T-helper 2 cell treated with Interferon-gamma antibody and Interleukin-4, amounts not matched to agents 100 ng/mL and 5 ng/mL, for 36 hours (primary cell): ENCODE measurements around the gene ANKRD42. TPM values are rescaled to one million over a fixed set of nuclear protein-coding genes. Genes with fewer than 3 reads are reported as not detected.
"Not testable (repeated sequence)": the region's sequence is repeated elsewhere in the genome, so short reads cannot be mapped to it uniquely, and the experiment has no call there.

ENCODE experiments used
- intact Hi-C: fragments of 100-400 bp; cut with micrococcal nuclease; formaldehyde crosslinking; loops from one replicate; pipeline ENCODE4 v1.15.1; 2023
- total RNA-seq: library from RNA; stranded (reverse); gene quantifications from 2 replicates; pipeline ENCODE4 v1.2.3, GENCODE V29; 2022

Gene ANKRD42
- total RNA-seq, 1 donor from 2014 or later: 1.9 TPM

GRCh38 chr11:83170865-83171264 lies 22.6 kb upstream of the ANKRD42 start:
- intact Hi-C loops: loop anchor here (1.0 kb wide), 1 partner anchor 9 kb away; no protein-coding TSS in a partner anchor

- intact Hi-C loops: no loop called here
Measured at GRCh38 chr11:83172551-83172950, 21.0 kb upstream of the ANKRD42 start.

- intact Hi-C loops: loop anchor here (2.0 kb wide), 1 partner anchor 15 kb away; no protein-coding TSS in a partner anchor
Measured at GRCh38 chr11:83174008-83174407, 19.5 kb upstream of the ANKRD42 start.

GRCh38 chr11:83175815-83176214 lies 17.7 kb upstream of the ANKRD42 start:
- intact Hi-C loops: loop anchor here (2.0 kb wide), 1 partner anchor 17 kb away; no protein-coding TSS in a partner anchor

GRCh38 chr11:83181815-83182214 lies 11.7 kb upstream of the ANKRD42 start:
- intact Hi-C loops: no loop called here

GRCh38 chr11:83185767-83186166 lies 7.7 kb upstream of the ANKRD42 start:
- intact Hi-C loops: no loop called here

GRCh38 chr11:83187465-83187864 lies 6.0 kb upstream of the ANKRD42 start:
- intact Hi-C loops: no loop called here

- intact Hi-C loops: loop anchor here (5.0 kb wide), 1 partner anchor 229 kb away; no protein-coding TSS in a partner anchor
Measured at GRCh38 chr11:83191491-83191890, 2.0 kb upstream of the ANKRD42 start.

GRCh38 chr11:83191986-83192385 lies 1.5 kb upstream of the ANKRD42 start:
- intact Hi-C loops: loop anchor here (5.0 kb wide), 1 partner anchor 230 kb away; no protein-coding TSS in a partner anchor

- intact Hi-C loops: loop anchor here (1.0 to 5.0 kb wide), 5 partner anchors 36 to 291 kb away; partner anchors contain the start of genes CCDC90B and DDIAS
Measured at GRCh38 chr11:83192606-83193245, 786 bp upstream of the ANKRD42 start.

- intact Hi-C loops: loop anchor here (5.0 kb wide), 1 partner anchor 232 kb away; no protein-coding TSS in a partner anchor
Measured at GRCh38 chr11:83194281-83195142, 1.0 kb downstream of the ANKRD42 start.

GRCh38 chr11:83195143-83195466 lies 1.6 kb downstream of the ANKRD42 start:
- intact Hi-C loops: no loop called here

- intact Hi-C loops: no loop called here
Measured at GRCh38 chr11:83195649-83196048, 2.1 kb downstream of the ANKRD42 start.

- intact Hi-C loops: no loop called here
Measured at GRCh38 chr11:83200035-83200434, 6.5 kb downstream of the ANKRD42 start.

GRCh38 chr11:83205608-83206185 lies 12.2 kb downstream of the ANKRD42 start:
- intact Hi-C loops: no loop called here

GRCh38 chr11:83206221-83206620 lies 12.7 kb downstream of the ANKRD42 start:
- intact Hi-C loops: no loop called here

GRCh38 chr11:83206771-83207382 lies 13.4 kb downstream of the ANKRD42 start:
- intact Hi-C loops: not testable (repeated sequence)

GRCh38 chr11:83219095-83219494 lies 25.6 kb downstream of the ANKRD42 start:
- intact Hi-C loops: no loop called here

GRCh38 chr11:83220260-83220659 lies 26.7 kb downstream of the ANKRD42 start:
- intact Hi-C loops: no loop called here

GRCh38 chr11:83221694-83222093 lies 28.2 kb downstream of the ANKRD42 start:
- intact Hi-C loops: no loop called here

- intact Hi-C loops: no loop called here
Measured at GRCh38 chr11:83222499-83222898, 29.0 kb downstream of the ANKRD42 start.
